OCI-LY1 (cell line): ENCODE measurements around the gene TXNDC11.

ENCODE experiments used
- H2AFZ ChIP-seq: fragments of 200-600 bp; sonication (generic), shearing (Covaris generic); 2 replicates; pipeline ENCODE4 v1.6.0; 2014; ENCODE audit warnings: antibody characterized with exemption, mild to moderate bottlenecking, low read length
- H3F3A ChIP-seq: fragments of 200-600 bp; sonication (generic), shearing (Covaris generic); 2 replicates; pipeline ENCODE4 v1.6.0; 2014; ENCODE audit warnings: mild to moderate bottlenecking, antibody characterized with exemption, low read length, moderate library complexity; ENCODE audit not compliant: insufficient read depth
- H3K27ac ChIP-seq: fragments of 200-600 bp; sonication (generic); 2 replicates; pipeline ENCODE4 v1.5.1; 2014; ENCODE audit warnings: low read length, mixed run types, mild to moderate bottlenecking, low read depth; ENCODE audit not compliant: poor library complexity, severe bottlenecking
- H3K27me3 ChIP-seq: fragments of 200-600 bp; sonication (generic); 2 replicates; pipeline ENCODE4 v1.6.0; 2014; ENCODE audit warnings: antibody characterized with exemption, mild to moderate bottlenecking, low read length, moderate library complexity; ENCODE audit not compliant: insufficient read depth
- H3K36me3 ChIP-seq: fragments of 200-600 bp; sonication (generic); 2 replicates; pipeline ENCODE4 v1.6.1; 2014; ENCODE audit warnings: mild to moderate bottlenecking, antibody characterized with exemption, low read length, moderate library complexity, mixed read lengths; ENCODE audit not compliant: insufficient read depth
- H3K4me1 ChIP-seq: fragments of 200-600 bp; sonication (generic); 2 replicates; pipeline ENCODE4 v1.5.1; 2014; ENCODE audit warnings: mild to moderate bottlenecking, low read length, moderate library complexity; ENCODE audit not compliant: insufficient read depth, severe bottlenecking
- H3K4me2 ChIP-seq: fragments of 200-600 bp; sonication (generic), shearing (Covaris generic); 2 replicates; pipeline ENCODE4 v1.6.1; 2014; ENCODE audit warnings: low read length
- H3K4me3 ChIP-seq: fragments of 200-600 bp; sonication (generic); 2 replicates; pipeline ENCODE4 v1.5.1; 2014; ENCODE audit warnings: low read length, low read depth, mild to moderate bottlenecking, mixed read lengths; ENCODE audit not compliant: poor library complexity, severe bottlenecking
- H3K79me2 ChIP-seq: fragments of 200-600 bp; shearing (Covaris generic); 2 replicates; pipeline ENCODE4 v1.6.1; 2016; ENCODE audit warnings: mixed run types, low read length, mixed read lengths; ENCODE audit not compliant: insufficient read depth
- H3K9ac ChIP-seq: fragments of 200-600 bp; sonication (generic), shearing (Covaris generic); 2 replicates; pipeline ENCODE4 v1.6.1; 2014; ENCODE audit warnings: mild to moderate bottlenecking, low read length, mixed read lengths
- H3K9me2 ChIP-seq: fragments of 200-600 bp; sonication (generic), shearing (Covaris generic); 2 replicates; pipeline ENCODE4 v1.6.1; 2014; ENCODE audit warnings: low read depth, mild to moderate bottlenecking, low read length, mixed read lengths
- H3K9me3 ChIP-seq: fragments of 200-600 bp; shearing (Covaris generic); 2 replicates; pipeline ENCODE4 v1.6.1; 2014; ENCODE audit warnings: low read length, mixed read lengths
- H4K20me1 ChIP-seq: fragments of 200-600 bp; sonication (generic), shearing (Covaris generic); 2 replicates; pipeline ENCODE4 v1.6.0; 2016; ENCODE audit warnings: mild to moderate bottlenecking, low read length; ENCODE audit not compliant: insufficient read depth
- CTCF ChIP-seq: fragments of 200-600 bp; sonication (generic), shearing (Covaris generic); IDR thresholded peaks from 2 replicates; pipeline ENCODE4 v1.5.1; 2017; ENCODE audit warnings: mild to moderate bottlenecking, antibody characterized with exemption, low read length, moderate library complexity, mixed read lengths
- EZH2 ChIP-seq: fragments of 200-600 bp; sonication (generic), shearing (Covaris generic); IDR thresholded peaks from 2 replicates; pipeline ENCODE4 v1.8.0; 2017; ENCODE audit warnings: borderline replicate concordance, mixed run types, mild to moderate bottlenecking, antibody characterized with exemption, low read length, moderate library complexity, mixed read lengths

Gene TXNDC11

GRCh38 chr16:11666103-11667055 is 76.3 kb downstream of the TXNDC11 start:
- TF ChIP-seq CTCF (no peak), EZH2 (no peak)
- Histone ChIP-seq H3K79me2 (no peaks in the 10 kb centered on the region), H3K9ac (no peak overlapping the region), H4K20me1 (no peaks in the 10 kb centered on the region), H3K9me3 (no peaks in the 10 kb centered on the region), H3K27me3 (no peaks in the 10 kb centered on the region), H3K4me2 (no peak overlapping the region), H3F3A (no peaks in the 10 kb centered on the region), H2AFZ (no peak overlapping the region), H3K9me2 (no peaks in the 10 kb centered on the region), H3K36me3 (no peaks in the 10 kb centered on the region), H3K4me1 (peaks cover 60% of the 10 kb centered on the region), H3K4me3 (no peak overlapping the region), H3K27ac (no peak overlapping the region)

- Histone ChIP-seq H2AFZ (no peak overlapping the region), H3K9ac (no peak overlapping the region), H3K27me3 (no peaks in the 10 kb centered on the region), H3K27ac (no peak overlapping the region), H3K79me2 (no peaks in the 10 kb centered on the region), H3K9me2 (no peaks in the 10 kb centered on the region), H3F3A (no peaks in the 10 kb centered on the region), H3K4me1 (peaks cover 53% of the 10 kb centered on the region), H3K9me3 (no peaks in the 10 kb centered on the region), H3K4me2 (peak overlapping the region; percentile 35), H3K4me3 (no peak overlapping the region), H3K36me3 (no peaks in the 10 kb centered on the region), H4K20me1 (no peaks in the 10 kb centered on the region)
- TF ChIP-seq CTCF (no peak), EZH2 (no peak)
Observed at GRCh38 chr16:11665071-11665491, 77.6 kb downstream of the TXNDC11 start.

- H3K27ac ChIP-seq, result no peak overlapping the region
- H3K9me2 ChIP-seq, result no peaks in the 10 kb centered on the region
- no peak overlapping the region for H3K9ac ChIP-seq
- H3K4me2 ChIP-seq, result no peak overlapping the region
- H3K27me3 ChIP-seq, result no peaks in the 10 kb centered on the region
- H3K9me3 ChIP-seq, result no peaks in the 10 kb centered on the region
- no peaks in the 10 kb centered on the region for H3K36me3 ChIP-seq
- no peaks in the 10 kb centered on the region for H3K79me2 ChIP-seq
- no peaks in the 10 kb centered on the region for H3F3A ChIP-seq
- H4K20me1 ChIP-seq, result no peaks in the 10 kb centered on the region
- H3K4me3 ChIP-seq, result no peak overlapping the region
- no peak overlapping the region for H2AFZ ChIP-seq
- TF ChIP-seq EZH2 (no peak), CTCF (no peak)
- peaks cover 33% of the 10 kb centered on the region for H3K4me1 ChIP-seq
Observed at GRCh38 chr16:11662582-11662981, 80.1 kb downstream of the TXNDC11 start.
